ENCODE results near the gene FZD2. TPM values are rescaled to one million over a fixed set of nuclear protein-coding genes. Genes with fewer than 3 reads are reported as not detected.

Gene FZD2
- total RNA-seq, 1 donor from 2014 or later: 6.9 TPM

- no peak for DNase-seq
Measured at GRCh38 chr17:44607836-44608690, 50.8 kb downstream of the FZD2 start.

- no peak for DNase-seq
Measured at GRCh38 chr17:44608727-44609435, 51.6 kb downstream of the FZD2 start.

- DNase-seq: no peak
Measured at GRCh38 chr17:44610331-44610730, 53.0 kb downstream of the FZD2 start.

Other genes with a start within 250 kb of the FZD2 start
- gene RUNDC3A, start 248.9 kb upstream of the FZD2 start, total RNA-seq: 79.1 TPM
- 22.5 TPM for gene SLC25A39, start 232.7 kb upstream of the FZD2 start, total RNA-seq
- gene GRN, start 212.2 kb upstream of the FZD2 start, total RNA-seq: 32.3 TPM
- gene FAM171A2, start 193.6 kb upstream of the FZD2 start, total RNA-seq: 60.8 TPM
- 0.78 TPM for gene ITGA2B, start 167.8 kb upstream of the FZD2 start, total RNA-seq
- 38.8 TPM for gene GPATCH8, start 54.1 kb upstream of the FZD2 start, total RNA-seq
- gene MEIOC, start 99.0 kb downstream of the FZD2 start, total RNA-seq: 0.47 TPM
- gene CCDC43, start 132.3 kb downstream of the FZD2 start, total RNA-seq: 39.1 TPM
- 3.1 TPM for gene DBF4B, start 151.2 kb downstream of the FZD2 start, total RNA-seq
- gene ADAM11, start 201.5 kb downstream of the FZD2 start, total RNA-seq: 19.0 TPM